DND-41 (cell line): Measurements from ENCODE around the gene CIITA.

Experiments used
- CTCF ChIP-seq: IDR thresholded peaks from 2 replicates; pipeline ENCODE4 v1.5.1; 2012; ENCODE audit warnings: borderline replicate concordance, low read length, moderate library complexity, mild to moderate bottlenecking; ENCODE audit not compliant: poor library complexity, severe bottlenecking; ENCODE audit errors: extremely low read depth
- EZH2 ChIP-seq: IDR thresholded peaks from 3 replicates; pipeline ENCODE4 v1.6.1; 2012; ENCODE audit warnings: borderline replicate concordance, low read depth, mild to moderate bottlenecking, moderate library complexity, low read length, inconsistent platforms; ENCODE audit not compliant: severe bottlenecking

GRCh38 chr16:10871157-10871991 lies 5.6 kb upstream of the CIITA start:
- TF ChIP-seq CTCF (no peak), EZH2 (no peak)
